Peyer's patch (tissue), 4 donors: Measurements from ENCODE around the gene NAV2.

ENCODE experiments used
- POLR2A ChIP-seq, 2 donors: fragments of 450-650 bp; IDR thresholded peaks; one replicate each; pipeline ENCODE4 v1.5.1; 2017; ENCODE audit warnings: antibody characterized with exemption in 2 of 2, mild to moderate bottlenecking in 2 of 2, moderate library complexity in 2 of 2
- TF ChIP-seq, protein P1 (sequence below), 6 experiments: fragments of 450-650 bp in 4 of 6; fragments of 200-600 bp in 2 of 6; sonication (generic) in 1 of 6; IDR thresholded peaks; one replicate each; pipeline ENCODE4 v1.5.1; 2017 to 2019; ENCODE audit warnings: antibody characterized with exemption in 6 of 6, mild to moderate bottlenecking in 3 of 6, moderate library complexity in 1 of 6

DNA sequence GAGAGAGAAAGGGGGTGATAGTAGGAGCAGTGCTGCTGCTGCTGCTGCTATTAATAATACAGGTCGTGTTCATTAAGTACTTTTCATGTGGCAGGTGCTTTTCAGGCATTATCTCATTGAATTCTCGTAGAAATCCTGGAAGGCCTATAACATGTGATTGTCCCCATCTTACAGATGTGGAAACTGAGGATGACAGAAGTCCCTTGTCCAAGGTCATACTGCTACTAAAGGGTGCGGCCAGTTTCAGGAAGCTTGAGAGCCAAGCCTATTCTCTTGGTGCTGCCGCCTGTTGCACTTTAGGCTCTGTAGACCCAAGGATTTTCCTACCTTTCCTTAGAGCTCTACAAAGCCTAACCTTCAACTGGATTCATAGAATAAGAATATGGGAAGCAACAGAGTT, 254.3 kb downstream of the NAV2 start:
- TF ChIP-seq, protein P1, sequence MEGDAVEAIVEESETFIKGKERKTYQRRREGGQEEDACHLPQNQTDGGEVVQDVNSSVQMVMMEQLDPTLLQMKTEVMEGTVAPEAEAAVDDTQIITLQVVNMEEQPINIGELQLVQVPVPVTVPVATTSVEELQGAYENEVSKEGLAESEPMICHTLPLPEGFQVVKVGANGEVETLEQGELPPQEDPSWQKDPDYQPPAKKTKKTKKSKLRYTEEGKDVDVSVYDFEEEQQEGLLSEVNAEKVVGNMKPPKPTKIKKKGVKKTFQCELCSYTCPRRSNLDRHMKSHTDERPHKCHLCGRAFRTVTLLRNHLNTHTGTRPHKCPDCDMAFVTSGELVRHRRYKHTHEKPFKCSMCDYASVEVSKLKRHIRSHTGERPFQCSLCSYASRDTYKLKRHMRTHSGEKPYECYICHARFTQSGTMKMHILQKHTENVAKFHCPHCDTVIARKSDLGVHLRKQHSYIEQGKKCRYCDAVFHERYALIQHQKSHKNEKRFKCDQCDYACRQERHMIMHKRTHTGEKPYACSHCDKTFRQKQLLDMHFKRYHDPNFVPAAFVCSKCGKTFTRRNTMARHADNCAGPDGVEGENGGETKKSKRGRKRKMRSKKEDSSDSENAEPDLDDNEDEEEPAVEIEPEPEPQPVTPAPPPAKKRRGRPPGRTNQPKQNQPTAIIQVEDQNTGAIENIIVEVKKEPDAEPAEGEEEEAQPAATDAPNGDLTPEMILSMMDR (IDR thresholded peaks at IDR 0.05): no peak
- TF ChIP-seq POLR2A (IDR thresholded peaks at IDR 0.05): no peak
